H1 (cell line): ENCODE data around the gene GLIPR2. TPM values are rescaled to one million over a fixed set of nuclear protein-coding genes. Genes with fewer than 3 reads are reported as not detected.

ENCODE experiments used
- CTCF ChIA-PET: fragments of 300-600 bp; sonication (Branson Sonifier 250); formaldehyde crosslinking; loops from one replicate; lab custom pipeline; 2021; ENCODE audit not compliant: partially characterized antibody; lab: Charles Lee
- POLR2A ChIA-PET: fragments of 300-600 bp; sonication (Branson Sonifier 250); formaldehyde crosslinking; loops from one replicate; lab custom pipeline; 2021; ENCODE audit warnings: inconsistent platforms; ENCODE audit not compliant: partially characterized antibody; lab: Charles Lee
- DNase-seq, 2 experiments: peaks; one replicate each; pipeline versions ENCODE4 v3.0.0 to v3.0.0-alpha.2; 2010 to 2022; ENCODE audit warnings: low spot score in 2 of 2, low read depth in 1 of 2, mixed read lengths in 1 of 2
- FAIRE-seq: peaks from 2 replicates; lab custom pipeline; 2011; peaks lifted over from hg19 to GRCh38; lab: Jason Lieb, UNC
- H2AFZ ChIP-seq: 2 replicates; pipeline ENCODE4 v1.8.1; 2012; ENCODE audit warnings: low read length, inconsistent platforms
- H2AK5ac ChIP-seq: 2 replicates; pipeline ENCODE4 v1.6.1; 2013; ENCODE audit warnings: low read depth, low read length
- H2BK120ac ChIP-seq: replicated peaks from 2 replicates; pipeline ENCODE3; 2013; ENCODE audit warnings: low read depth, low read length, inconsistent platforms
- H2BK12ac ChIP-seq: 2 replicates; pipeline ENCODE4 v1.6.1; 2013; ENCODE audit warnings: low read depth, low read length
- H2BK15ac ChIP-seq: 2 replicates; pipeline ENCODE4 v1.6.1; 2013; ENCODE audit warnings: low read length
- H2BK20ac ChIP-seq: 2 replicates; pipeline ENCODE4 v1.6.1; 2013; ENCODE audit warnings: low read length
- H2BK5ac ChIP-seq: 2 replicates; pipeline ENCODE4 v1.6.1; 2013; ENCODE audit warnings: low read depth, low read length
- H3K14ac ChIP-seq: 2 replicates; pipeline ENCODE4 v1.6.1; 2013; ENCODE audit warnings: inconsistent platforms; ENCODE audit not compliant: insufficient read length
- H3K18ac ChIP-seq: 2 replicates; pipeline ENCODE4 v1.6.1; 2013; ENCODE audit warnings: low read length; ENCODE audit errors: extremely low read depth
- H3K23ac ChIP-seq: 2 replicates; pipeline ENCODE4 v1.6.1; 2013; ENCODE audit warnings: inconsistent platforms; ENCODE audit not compliant: insufficient read length
- H3K23me2 ChIP-seq: 2 replicates; pipeline ENCODE4 v1.6.1; 2013; ENCODE audit warnings: low read depth, low read length
- H3K27ac ChIP-seq: 2 replicates; pipeline ENCODE4 v1.6.1; 2011; ENCODE audit warnings: low read depth, low read length, inconsistent platforms
- H3K27me3 ChIP-seq, 4 experiments: replicated peaks in 1 of 4; 1 replicate in 1 of 4; 2 replicates in 3 of 4; pipeline versions ENCODE4 v1.6.1 to v1.8.1; 2011 to 2013; ENCODE audit warnings: low read length in 3 of 4, mild to moderate bottlenecking in 3 of 4, inconsistent platforms in 2 of 4, mixed read lengths in 2 of 4, moderate library complexity in 1 of 4; ENCODE audit not compliant: control insufficient read depth in 3 of 4, insufficient read depth in 3 of 4; ENCODE audit errors: extremely low read depth in 1 of 4
- H3K36me3 ChIP-seq, 4 experiments: 2 replicates each; pipeline versions ENCODE4 v1.6.1 to v1.8.1; 2011 to 2013; ENCODE audit warnings: mild to moderate bottlenecking in 4 of 4, low read length in 3 of 4, moderate library complexity in 2 of 4, control low read depth in 1 of 4, inconsistent platforms in 1 of 4; ENCODE audit not compliant: insufficient read depth in 4 of 4, control insufficient read depth in 2 of 4
- H3K4ac ChIP-seq: replicated peaks from 2 replicates; pipeline ENCODE3; 2013; ENCODE audit warnings: low read length, low read depth, mixed read lengths, inconsistent platforms; ENCODE audit not compliant: insufficient read length
- H3K4me1 ChIP-seq, 4 experiments: replicated peaks in 1 of 4; 1 replicate in 1 of 4; 2 replicates in 3 of 4; pipeline versions ENCODE4 v1.6.1 to v1.8.1; 2011 to 2013; ENCODE audit warnings: low read length in 3 of 4, inconsistent platforms in 2 of 4, mixed read lengths in 1 of 4; ENCODE audit not compliant: insufficient read depth in 4 of 4, control insufficient read depth in 3 of 4
- H3K4me2 ChIP-seq, 2 experiments: 2 replicates each; pipeline versions ENCODE4 v1.6.1 to v1.8.1; 2011 to 2013; ENCODE audit warnings: low read depth in 2 of 2, low read length in 2 of 2, control low read depth in 1 of 2, inconsistent platforms in 1 of 2, mild to moderate bottlenecking in 1 of 2; ENCODE audit not compliant: insufficient read depth in 1 of 2
- H3K4me3 ChIP-seq, 4 experiments: fragments of 200-600, 300-600 bp in 1 of 4; sonication (generic), shearing (Covaris generic), sonication (Bioruptor Twin) in 1 of 4; 2 replicates each; pipeline versions ENCODE4 v1.5.1 to v1.8.1; 2011 to 2016; ENCODE audit warnings: low read length in 4 of 4, low read depth in 3 of 4, control low read depth in 2 of 4, inconsistent platforms in 2 of 4, mild to moderate bottlenecking in 2 of 4, mixed read lengths in 1 of 4, moderate library complexity in 1 of 4; ENCODE audit not compliant: insufficient read depth in 2 of 4; ENCODE audit errors: extremely low read depth in 1 of 4
- H3K56ac ChIP-seq: replicated peaks from 2 replicates; pipeline ENCODE3; 2013; ENCODE audit warnings: low read depth, mild to moderate bottlenecking, mixed read lengths, low read length, inconsistent platforms; ENCODE audit not compliant: insufficient read length
- H3K79me1 ChIP-seq: 2 replicates; pipeline ENCODE4 v1.6.1; 2013; ENCODE audit warnings: low read depth, low read length, control low read depth
- H3K79me2 ChIP-seq, 2 experiments: 2 replicates each; pipeline versions ENCODE4 v1.6.1 to v1.8.1; 2012 to 2013; ENCODE audit warnings: low read length in 2 of 2, mild to moderate bottlenecking in 2 of 2, inconsistent platforms in 1 of 2; ENCODE audit not compliant: insufficient read depth in 2 of 2, control insufficient read depth in 1 of 2
- H3K9ac ChIP-seq, 4 experiments: replicated peaks in 1 of 4; 1 replicate in 1 of 4; 2 replicates in 3 of 4; pipeline versions ENCODE4 v1.6.1 to v1.8.1; 2011 to 2013; ENCODE audit warnings: low read depth in 3 of 4, low read length in 3 of 4, control low read depth in 2 of 4, mild to moderate bottlenecking in 2 of 4, moderate library complexity in 2 of 4, inconsistent platforms in 1 of 4; ENCODE audit errors: extremely low read depth in 1 of 4
- H3K9me3 ChIP-seq, 2 experiments: 2 replicates each; pipeline versions ENCODE4 v1.6.1 to v1.8.1; 2012 to 2013; ENCODE audit warnings: mild to moderate bottlenecking in 2 of 2, moderate library complexity in 2 of 2, control low read depth in 1 of 2, inconsistent platforms in 1 of 2, low read depth in 1 of 2, low read length in 1 of 2, mixed read lengths in 1 of 2; ENCODE audit not compliant: insufficient read depth in 2 of 2
- H4K20me1 ChIP-seq, 2 experiments: replicated peaks in 1 of 2; 2 replicates each; pipeline versions ENCODE3 to v1.8.1; 2011 to 2013; ENCODE audit warnings: inconsistent platforms in 2 of 2, low read length in 2 of 2, mild to moderate bottlenecking in 1 of 2; ENCODE audit not compliant: insufficient read depth in 2 of 2, control insufficient read depth in 1 of 2
- H4K5ac ChIP-seq: 2 replicates; pipeline ENCODE4 v1.6.1; 2013; ENCODE audit warnings: low read length, low read depth, mixed read lengths, inconsistent platforms; ENCODE audit not compliant: insufficient read length
- H4K8ac ChIP-seq: 2 replicates; pipeline ENCODE4 v1.8.0; 2013; ENCODE audit warnings: mild to moderate bottlenecking, moderate library complexity, low read length, inconsistent platforms; ENCODE audit not compliant: insufficient read depth; ENCODE audit errors: extremely low read depth
- H4K91ac ChIP-seq: replicated peaks from 2 replicates; pipeline ENCODE3; 2013; ENCODE audit warnings: low read length, mixed read lengths, inconsistent platforms; ENCODE audit not compliant: insufficient read length
- BCL11A ChIP-seq, 2 experiments: IDR thresholded peaks; one replicate each; pipeline ENCODE4 v1.6.1; 2011; ENCODE audit warnings: low read depth in 2 of 2, low read length in 2 of 2, mild to moderate bottlenecking in 2 of 2
- CBX5 ChIP-seq: fragments of 300-800, 300-1000 bp; sonication (generic); IDR thresholded peaks from 2 replicates; pipeline ENCODE4 v1.7.1; 2016; ENCODE audit warnings: antibody characterized with exemption, low read length, low read depth
- CEBPB ChIP-seq: IDR thresholded peaks from 2 replicates; pipeline ENCODE4 v1.6.1; 2012; ENCODE audit warnings: low read depth, low read length
- CREB1 ChIP-seq: IDR thresholded peaks from 2 replicates; pipeline ENCODE4 v1.6.1; 2012; ENCODE audit warnings: inconsistent platforms
- CTBP2 ChIP-seq: IDR thresholded peaks from 2 replicates; pipeline ENCODE4 v1.7.0; 2011; ENCODE audit warnings: borderline replicate concordance, mild to moderate bottlenecking, moderate library complexity, mixed read lengths, low read length; ENCODE audit not compliant: insufficient read depth, insufficient read length
- EZH2 ChIP-seq: fragments of 200-600 bp; sonication (generic); IDR thresholded peaks from 2 replicates; pipeline ENCODE4 v1.7.1; 2012; ENCODE audit warnings: low read depth, mild to moderate bottlenecking, moderate library complexity, low read length, inconsistent platforms; ENCODE audit not compliant: severe bottlenecking
- HDAC2 ChIP-seq, 2 experiments: fragments of 300-600 bp in 1 of 2; sonication (generic) in 1 of 2; IDR thresholded peaks; 2 replicates each; pipeline ENCODE4 v1.6.1; 2011 to 2012; ENCODE audit warnings: low read depth in 2 of 2, low read length in 2 of 2, mild to moderate bottlenecking in 2 of 2, moderate library complexity in 2 of 2, borderline replicate concordance in 1 of 2, inconsistent platforms in 1 of 2
- KDM1A ChIP-seq: fragments of 200-600, 300-600 bp; sonication (generic); IDR thresholded peaks from 2 replicates; pipeline ENCODE4 v1.7.1; 2016; ENCODE audit warnings: mild to moderate bottlenecking, low read length, borderline replicate concordance
- MAFK ChIP-seq: IDR thresholded peaks from 2 replicates; pipeline ENCODE4 v1.6.1; 2012; ENCODE audit warnings: low read depth, mild to moderate bottlenecking, improper control_type of control experiment, low read length
- RFX5 ChIP-seq: IDR thresholded peaks from 2 replicates; pipeline ENCODE4 v1.6.1; 2011; ENCODE audit warnings: low read depth, low read length, improper control_type of control experiment, borderline replicate concordance
- SIRT6 ChIP-seq: IDR thresholded peaks from one replicate; pipeline ENCODE4 v1.7.1; 2012; ENCODE audit warnings: low read length, inconsistent platforms
- SIX5 ChIP-seq: IDR thresholded peaks from 2 replicates; pipeline ENCODE4 v1.6.1; 2011; ENCODE audit warnings: mild to moderate bottlenecking, low read depth, low read length
- SRF ChIP-seq: IDR thresholded peaks from 2 replicates; pipeline ENCODE4 v1.6.1; 2011; ENCODE audit warnings: mild to moderate bottlenecking, low read depth, low read length, moderate library complexity
- SUZ12 ChIP-seq: fragments of 200-600 bp; sonication (generic); IDR thresholded peaks from 2 replicates; pipeline ENCODE4 v1.6.1; 2012; ENCODE audit warnings: mild to moderate bottlenecking, inconsistent platforms, low read length, moderate library complexity, mixed read lengths
- TAF1 ChIP-seq: IDR thresholded peaks from 2 replicates; pipeline ENCODE4 v1.6.1; 2011; ENCODE audit warnings: mild to moderate bottlenecking, low read depth, low read length
- WGBS, 2 experiments: shearing (Covaris generic) in 1 of 2; methylation state at CpG; one replicate each; pipeline versions ENCODE4 v1.1.6 to v1.1.7; 2013 to 2015; ENCODE audit warnings: low lambda C conversion rate in 2 of 2, mixed read lengths in 2 of 2, inconsistent platforms in 1 of 2, low coverage in 1 of 2, missing lambda C conversion rate in 1 of 2; ENCODE audit not compliant: insufficient replicate concordance in 2 of 2, insufficient coverage in 1 of 2, insufficient read length in 1 of 2; ENCODE audit errors: extremely low coverage in 1 of 2, missing lambda C conversion rate in 1 of 2; 5-methylcytosine and 5-hydroxymethylcytosine counted together
- polyA plus RNA-seq, 7 experiments: library from polyadenylated mRNA; depleted of rRNA in 3 of 7; stranded (reverse) in 5 of 7; unstranded in 2 of 7; fragments of >200 nt in 5 of 7; fragments of 200-250 nt in 2 of 7; gene quantifications; 1 replicate in 5 of 7; 2 replicates in 1 of 7; 4 replicates in 1 of 7; pipeline versions ENCODE4 v1.2.1 to v1.2.3, GENCODE V29; 2011 to 2013; ENCODE audit warnings: missing spikeins in 2 of 7, mixed read lengths in 2 of 7
- total RNA-seq: library from RNA; stranded (reverse); fragmentation: NEBNext Ultra II Directional; extraction: Animal tissue kit (Norgen Biotek cat#: 25700); gene quantifications from 2 replicates; pipeline ENCODE4 v1.2.1, GENCODE V29; 2021

GLIPR2 gene
- total and polyA plus RNA-seq, 2 of the 8 experiments (the other 6 are each of a cell fraction or from before 2014, with no cell fraction given), result 7.9 to 12.0 TPM

DNA sequence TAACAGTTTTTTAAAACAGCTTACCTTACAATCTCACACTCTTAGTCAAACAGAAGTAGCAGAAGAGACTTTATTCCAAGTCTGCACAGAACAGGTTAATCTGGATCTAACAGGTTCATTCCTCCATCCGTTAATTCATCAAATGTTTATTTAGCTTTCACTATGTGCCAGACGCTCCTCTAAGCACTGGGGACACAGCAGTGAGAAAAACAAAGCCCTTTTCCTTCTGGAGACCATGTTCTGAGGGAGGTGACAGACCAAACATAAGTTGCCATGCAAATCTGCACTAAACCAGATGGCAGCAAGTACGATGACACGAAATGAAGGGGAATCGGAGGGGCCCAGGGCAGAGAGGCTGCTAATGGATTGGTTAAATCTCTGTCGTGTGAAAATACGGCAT lies 17.1 kb upstream of the GLIPR2 start:
- CTCF ChIA-PET, result interaction anchor here (0.8 to 1.6 kb wide), 4 partner anchors 9 to 111 kb away, joined by 3 to 8 read pairs (median 4); no protein-coding TSS in a partner anchor
- WGBS, 2 experiments, result 98% methylated on average over 7 of the region's 7 CpGs; no CpG with 5 or more reads in 1 of the 2 experiments
- no peak for DNase-seq
- TF ChIP-seq HDAC2 (IDR thresholded peaks at IDR 0.05; ENCODE audit: borderline replicate concordance in 1 of 2, low read depth in 2 of 2, low read length in 2 of 2), result no peak
- no peak for TF ChIP-seq BCL11A (IDR thresholded peaks at IDR 0.05; ENCODE audit: low read depth in 2 of 2, low read length in 2 of 2)
- TF ChIP-seq KDM1A, result no peak
- TF ChIP-seq CBX5, result no peak
- no peak for TF ChIP-seq MAFK
- TF ChIP-seq SRF, result no peak
- no peak for TF ChIP-seq CEBPB
- no peak for TF ChIP-seq CTBP2
- TF ChIP-seq CREB1, result no peak
- no peak for TF ChIP-seq SUZ12
- TF ChIP-seq EZH2, result no peak
- TF ChIP-seq SIRT6, result no peak
- no peak for TF ChIP-seq SIX5
- no peak for TF ChIP-seq TAF1
- no peak for TF ChIP-seq RFX5

More for the DNA sequence above, 17.1 kb upstream of the GLIPR2 start:
- Histone ChIP-seq H4K20me1 (no peaks in the 10 kb centered on the region), H3K36me3 (peaks cover 0 to 5% (median 0%) of the 10 kb centered on the region in 4 experiments; a peak in 2 of 8 replicates), H2BK120ac (no peak overlapping the region), H3K27ac (no peak overlapping the region), H3K4ac (no peak overlapping the region), H3K27me3 (no peaks in the 10 kb centered on the region), H3K23me2 (no peaks in the 10 kb centered on the region), H3K56ac (no peak overlapping the region), H3K14ac (no peak overlapping the region), H4K91ac (no peak overlapping the region), H2BK12ac (no peak overlapping the region), H3K79me2 (no peaks in the 10 kb centered on the region), H2AK5ac (no peak overlapping the region), H3K4me1 (no peaks in the 10 kb centered on the region), H4K5ac (no peak overlapping the region), H3K23ac (no peak overlapping the region), H4K8ac (no peak overlapping the region), H3K4me2 (no peak overlapping the region), H3K9me3 (no peaks in the 10 kb centered on the region), H3K18ac (no peak overlapping the region), H3K79me1 (no peaks in the 10 kb centered on the region), H2BK5ac (no peak overlapping the region; the same call in 1 of the 2 replicates), H3K9ac (no peak overlapping the region), H2BK15ac (no peak overlapping the region), H3K4me3 (no peak overlapping the region), H2BK20ac (no peak overlapping the region), H2AFZ (no peak overlapping the region)
- FAIRE-seq, result no peak
- POLR2A ChIA-PET, result interaction anchor here (0.5 to 0.7 kb wide), 2 partner anchors 81 to 111 kb away, joined by 3 read pairs; no protein-coding TSS in a partner anchor
